ENCODE data around the gene ZNF407. TPM values are rescaled to one million over a fixed set of nuclear protein-coding genes. Genes with fewer than 3 reads are reported as not detected.

ZNF407 gene
- total RNA-seq, 1 donor from 2014 or later = 42.9 TPM

DNA sequence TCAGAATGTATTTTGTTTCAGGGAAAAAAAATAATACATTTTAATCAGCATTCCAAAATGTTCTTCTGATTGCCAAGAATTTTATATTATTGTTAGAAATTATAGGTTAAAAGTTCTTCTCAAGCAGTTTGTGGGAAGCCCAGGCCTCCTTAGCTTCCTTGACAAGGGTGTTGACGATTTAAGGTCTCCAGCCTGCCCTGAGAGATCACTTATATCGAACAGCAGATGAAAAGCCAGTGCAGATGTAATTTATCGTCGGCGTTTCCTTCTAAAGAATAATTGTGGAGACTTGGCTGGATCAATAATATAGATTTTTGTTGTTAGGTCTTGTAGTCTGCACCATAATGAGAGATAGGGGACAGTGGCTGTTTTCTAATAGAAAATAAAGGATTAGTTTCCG lies 280.6 kb downstream of the ZNF407 start:
- no peak for DNase-seq (ENCODE audit: low spot score)

DNA sequence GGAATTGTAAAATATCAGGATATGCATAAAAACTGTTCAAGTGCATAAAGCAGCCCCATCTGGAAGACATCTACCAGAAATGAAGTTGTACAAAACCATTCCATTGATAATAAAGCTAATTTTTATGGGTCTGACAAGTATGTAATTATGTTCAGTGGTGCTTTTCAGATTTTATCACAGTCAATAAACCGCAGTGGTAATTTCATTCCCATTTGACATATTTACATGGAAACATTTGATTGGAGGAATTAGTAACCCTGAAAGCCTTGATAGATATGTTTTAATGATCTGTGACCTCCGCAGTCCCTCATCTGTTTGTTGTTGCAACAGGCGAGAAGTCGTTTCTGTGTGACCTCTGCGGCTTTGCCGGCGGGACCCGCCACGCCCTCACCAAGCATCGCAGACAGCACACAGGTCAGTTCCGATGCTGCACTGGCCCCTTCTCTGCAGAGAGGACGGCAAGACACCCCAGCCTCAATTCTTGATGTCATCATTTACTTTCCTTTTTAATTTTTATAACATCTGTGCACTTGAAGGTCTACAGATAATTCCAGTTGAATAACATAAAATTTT lies 283.1 kb downstream of the ZNF407 start:
- no peak for DNase-seq (ENCODE audit: low spot score)

DNA sequence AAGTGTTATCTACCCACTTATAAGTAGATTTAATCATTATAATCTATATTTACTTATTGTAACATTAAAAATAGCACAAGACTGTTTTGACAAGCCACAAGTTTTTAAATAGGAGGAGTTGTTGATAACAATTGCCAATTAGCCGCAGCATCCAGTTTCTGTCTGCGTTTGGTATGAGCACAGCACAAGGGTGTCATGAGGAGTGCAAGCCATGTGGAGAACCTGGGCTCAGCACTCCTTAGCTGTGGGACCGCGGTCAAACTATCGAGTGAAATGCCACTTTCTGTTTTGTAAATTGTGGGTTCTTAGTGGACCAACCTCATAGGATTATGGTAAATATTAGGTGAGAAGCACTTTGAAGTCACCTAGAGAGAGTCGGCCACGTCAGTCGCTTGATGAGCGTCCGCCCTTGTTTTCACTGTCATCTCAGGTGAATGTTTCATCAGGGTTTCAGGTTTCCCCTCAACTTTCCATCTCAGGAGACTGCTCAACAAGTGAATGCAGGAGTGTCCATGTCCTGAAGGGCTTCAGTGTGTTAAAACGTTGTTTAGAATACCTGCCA lies 294.5 kb downstream of the ZNF407 start:
- DNase-seq (ENCODE audit: low spot score) = no peak

DNA sequence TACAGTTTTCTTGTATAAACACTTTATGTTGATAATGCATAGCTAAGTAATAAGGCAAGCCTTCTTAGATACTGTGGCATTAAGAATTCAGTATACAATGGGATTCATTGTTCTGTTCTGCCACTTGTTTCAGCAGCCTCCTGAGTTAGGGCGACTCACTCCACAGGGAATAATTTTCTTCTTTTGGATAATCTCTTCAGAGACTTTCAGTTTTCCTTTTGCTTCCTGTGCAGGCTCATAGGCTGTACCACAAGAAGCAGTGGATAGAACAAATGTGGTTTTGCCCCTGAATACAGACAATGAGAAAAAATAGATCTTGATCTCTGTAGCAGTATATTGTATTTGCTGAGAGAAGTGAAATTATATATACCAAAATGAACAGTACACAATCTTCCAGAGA lies 298.0 kb downstream of the ZNF407 start:
- DNase-seq (ENCODE audit: low spot score) = no peak

DNA sequence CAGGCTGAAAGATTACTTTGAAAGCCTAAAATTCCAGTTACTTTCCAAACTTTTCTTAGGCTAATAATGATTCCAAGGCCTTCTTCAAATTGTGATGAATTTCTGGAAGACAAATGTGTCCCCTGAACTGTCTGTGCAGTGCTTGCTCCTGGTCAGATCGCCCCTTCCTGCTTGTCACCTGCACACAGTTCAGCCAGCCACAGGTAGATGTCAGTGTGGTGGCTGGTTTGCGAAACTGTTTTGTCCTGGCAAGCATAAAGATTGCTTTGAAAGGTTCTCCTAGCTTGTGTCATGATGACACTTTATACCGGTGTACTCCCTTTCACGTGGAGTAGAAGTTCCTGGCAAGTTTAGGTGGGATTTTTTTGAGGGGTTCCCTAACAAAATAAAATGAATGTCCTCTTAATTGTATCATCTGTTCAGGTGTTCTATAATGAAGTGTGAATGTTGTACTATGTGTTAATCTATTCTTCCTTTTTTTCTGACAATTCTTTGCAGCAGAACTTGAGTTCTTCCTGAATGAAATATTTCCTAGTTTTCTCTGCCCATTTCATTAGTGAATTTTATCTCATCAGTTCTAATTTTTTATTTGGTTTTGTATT lies 298.8 kb downstream of the ZNF407 start:
- DNase-seq (ENCODE audit: low spot score) = peak; percentile 11

DNA sequence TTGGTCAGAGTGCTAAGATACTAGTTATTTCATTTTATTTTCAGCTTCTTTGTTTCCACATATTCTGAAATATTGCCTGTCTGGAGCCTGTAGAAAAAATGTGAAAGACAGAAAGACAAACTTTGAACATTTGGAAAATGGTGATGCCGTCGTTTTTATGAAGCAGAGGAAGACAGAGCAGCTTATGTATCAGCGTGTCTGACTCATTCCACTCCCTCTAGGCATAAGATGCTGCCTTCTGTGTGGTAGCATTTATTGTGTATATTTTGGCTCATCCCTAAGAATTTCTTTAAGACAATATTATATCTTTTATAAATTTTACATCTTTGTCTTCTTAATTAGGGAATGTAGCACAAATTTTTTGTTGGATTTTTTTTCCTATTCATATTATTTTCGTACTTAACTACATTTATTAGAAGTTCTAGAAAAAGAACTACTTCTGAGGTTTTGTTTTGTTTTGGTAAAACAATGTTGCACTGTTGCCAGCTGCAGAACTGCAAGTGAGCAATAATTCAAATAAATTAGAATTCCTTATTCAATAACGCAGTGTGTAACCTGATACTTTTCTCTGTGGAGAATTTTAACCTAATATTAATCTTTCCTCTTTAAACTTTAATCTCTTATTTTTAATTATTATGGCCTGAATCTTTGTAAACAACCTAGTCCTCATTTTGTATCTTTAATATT lies 300.4 kb downstream of the ZNF407 start:
- DNase-seq (ENCODE audit: low spot score) = peak; percentile 21

DNA sequence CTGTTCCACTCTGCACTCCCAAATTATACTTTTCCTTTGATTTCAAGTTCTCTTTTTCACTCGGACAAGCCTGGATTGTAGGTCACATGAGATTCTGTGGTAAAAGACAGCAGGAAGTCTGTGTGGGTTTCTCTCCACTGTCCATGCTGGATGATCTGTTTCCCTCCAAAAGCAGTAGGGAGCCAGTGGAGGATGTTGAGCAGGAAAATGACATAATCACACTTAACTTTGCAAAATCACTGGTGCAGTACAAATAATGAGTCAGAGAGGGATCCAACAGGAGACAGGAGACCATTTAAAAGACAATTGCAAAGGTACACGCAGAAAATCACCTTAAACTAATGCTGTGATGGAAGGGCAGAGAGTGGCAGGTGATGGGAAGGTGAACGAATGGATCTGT lies 301.3 kb downstream of the ZNF407 start:
- no peak for DNase-seq (ENCODE audit: low spot score)

DNA sequence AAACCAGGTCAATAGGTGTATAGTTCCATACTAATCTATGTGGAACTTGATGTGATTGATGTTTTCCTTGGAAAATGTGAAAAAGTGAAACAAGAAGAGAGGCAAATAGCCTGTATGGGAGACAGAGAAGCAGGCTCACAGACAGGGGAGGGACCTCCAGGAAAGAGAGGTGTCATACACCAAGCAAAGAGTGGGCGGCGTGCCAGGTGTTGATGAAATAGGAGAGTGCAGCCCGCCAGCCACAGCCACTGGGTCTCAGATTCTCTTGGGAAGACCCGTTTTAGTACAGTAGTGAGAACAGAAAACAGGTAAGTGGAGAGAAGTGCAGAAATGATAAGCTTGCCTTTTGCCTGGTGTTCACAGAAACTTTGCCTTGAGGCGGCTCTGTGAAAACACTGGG lies 301.9 kb downstream of the ZNF407 start:
- peak; percentile 9 for DNase-seq (ENCODE audit: low spot score)

DNA sequence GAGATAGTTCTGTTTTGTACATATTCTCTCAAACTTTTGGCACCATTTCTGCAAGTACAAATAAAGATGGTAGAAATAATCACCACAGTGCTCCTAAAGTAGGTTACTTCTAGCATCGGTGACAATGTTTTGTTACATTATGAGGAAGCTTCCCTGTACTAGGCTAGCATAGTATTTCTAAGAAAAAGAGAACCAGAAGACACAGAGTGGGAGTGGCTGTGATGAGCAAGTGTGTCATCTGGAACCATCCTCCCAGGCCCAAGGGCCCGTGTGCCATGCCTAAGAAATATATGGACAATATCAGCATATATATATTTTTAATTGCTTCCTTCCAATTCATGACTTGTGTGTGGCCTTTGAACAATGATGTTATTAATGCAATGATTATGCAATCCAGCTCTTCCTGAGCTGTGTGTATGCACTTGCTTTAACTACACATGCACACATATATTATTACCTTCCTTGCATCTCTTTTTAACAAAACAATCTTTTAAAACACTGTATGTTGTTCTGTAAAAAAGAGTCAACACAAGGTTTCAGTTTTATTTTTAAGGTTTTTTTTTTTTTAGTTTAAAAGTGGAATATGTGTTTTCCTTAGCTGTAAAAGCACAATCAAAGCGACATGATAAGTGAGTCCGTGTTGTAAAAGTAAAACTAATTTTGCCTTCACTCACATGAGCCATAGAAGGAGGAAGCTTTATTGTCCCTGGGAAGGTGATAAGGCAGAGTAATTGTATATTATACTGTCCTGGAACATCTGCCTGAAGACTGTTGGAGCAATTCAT lies 303.9 kb downstream of the ZNF407 start:
- DNase-seq (ENCODE audit: low spot score) = no peak

DNA sequence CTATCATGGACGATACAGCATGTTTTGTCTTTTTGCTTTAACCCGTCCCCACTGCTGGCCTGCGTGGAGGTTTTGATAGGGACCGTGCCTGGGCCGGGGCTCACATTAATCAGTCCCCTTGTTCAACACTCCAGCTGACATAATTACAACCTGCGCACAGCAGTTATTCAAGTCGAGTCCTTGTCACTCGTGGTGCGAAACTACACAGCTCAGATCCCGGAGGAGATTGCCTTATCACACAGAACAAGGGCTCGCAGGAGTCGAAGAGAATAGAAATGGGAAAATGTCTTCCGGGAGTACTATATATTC lies 304.4 kb downstream of the ZNF407 start:
- DNase-seq (ENCODE audit: low spot score) = no peak

DNA sequence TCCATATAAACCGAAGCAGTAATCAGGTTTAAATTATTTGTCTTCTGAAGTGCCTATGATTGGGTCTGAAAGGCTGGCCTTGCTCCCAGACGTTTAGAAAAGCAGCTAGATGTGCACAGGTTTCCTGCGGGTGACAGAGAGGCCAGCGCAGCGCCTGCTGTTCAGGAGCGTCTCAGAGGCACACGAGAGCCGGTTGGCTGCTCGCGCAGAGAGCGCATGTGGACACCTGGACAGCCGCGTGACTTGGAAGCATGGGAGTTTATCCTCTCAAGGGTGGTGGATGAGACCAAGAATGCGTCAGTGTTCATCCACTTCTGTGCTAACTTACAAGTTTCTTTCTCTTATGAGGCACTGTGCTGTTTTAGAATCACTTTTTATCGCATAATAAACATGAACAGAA lies 307.6 kb downstream of the ZNF407 start:
- DNase-seq (ENCODE audit: low spot score) = no peak

DNA sequence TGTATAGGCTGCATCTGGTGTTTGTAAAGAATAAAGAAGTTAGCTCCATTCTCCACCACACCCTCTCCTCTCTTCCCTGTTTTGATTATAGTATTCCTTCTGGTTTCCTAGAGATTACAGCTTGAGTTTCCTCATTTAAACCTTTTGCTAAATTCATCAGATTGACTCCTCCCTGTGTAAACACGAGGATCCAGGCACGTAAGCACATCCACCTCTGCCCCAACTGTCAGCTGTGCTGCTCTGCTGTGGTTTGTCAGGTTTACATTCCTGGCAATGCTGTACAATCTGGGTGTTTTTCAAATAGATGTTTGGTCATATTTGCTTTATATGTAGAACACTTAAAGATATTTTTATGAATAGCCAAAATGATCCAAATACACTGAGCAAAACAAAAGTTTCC lies 308.5 kb downstream of the ZNF407 start:
- DNase-seq (ENCODE audit: low spot score) = peak; percentile 48

DNA sequence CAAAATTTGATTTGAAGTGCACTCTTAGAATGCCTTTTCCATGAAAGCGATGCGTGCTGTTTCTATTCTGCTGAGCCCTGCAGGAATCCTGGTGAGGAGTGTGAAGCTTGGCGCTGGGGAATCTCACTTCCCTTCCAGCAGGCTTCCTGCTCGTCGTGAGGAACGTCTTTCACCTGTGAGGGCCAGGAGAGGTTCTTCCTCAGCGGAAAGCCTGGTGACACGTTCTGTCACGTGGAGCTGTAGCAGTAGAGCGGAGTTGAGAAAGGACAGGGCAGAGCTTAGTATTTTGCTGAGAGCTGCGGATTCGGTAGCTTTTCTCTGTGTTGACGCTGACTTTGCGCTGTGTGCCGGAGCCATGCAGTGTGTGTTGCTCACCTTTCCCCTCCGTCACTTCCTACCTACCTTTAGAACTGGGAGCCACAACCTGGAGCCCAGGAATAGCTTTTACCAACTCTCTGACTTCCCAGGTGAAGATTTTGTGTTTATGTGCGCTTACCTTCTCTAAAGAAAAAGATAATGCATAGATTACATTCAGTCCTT lies 316.5 kb downstream of the ZNF407 start:
- no peak for DNase-seq (ENCODE audit: low spot score)

DNA sequence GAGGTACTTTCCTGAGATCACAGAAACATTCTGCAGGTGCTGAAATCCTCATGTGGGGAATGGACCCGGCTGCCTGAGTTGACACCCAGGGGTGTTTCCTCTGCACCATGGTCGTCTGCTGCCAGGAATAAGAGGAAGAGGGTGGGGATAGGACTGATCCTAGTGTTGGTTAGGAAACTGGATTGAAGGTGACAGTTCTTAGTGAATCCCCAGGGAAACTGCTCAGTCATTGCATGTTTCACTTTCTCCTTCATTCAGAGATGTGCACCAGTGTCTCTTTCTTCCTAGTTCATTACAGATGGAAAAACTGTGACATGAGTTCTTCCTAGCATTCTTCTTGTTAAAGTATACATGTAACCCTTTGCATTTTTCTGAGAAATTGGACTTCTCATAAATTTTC lies 317.0 kb downstream of the ZNF407 start:
- no peak for DNase-seq (ENCODE audit: low spot score)

DNA sequence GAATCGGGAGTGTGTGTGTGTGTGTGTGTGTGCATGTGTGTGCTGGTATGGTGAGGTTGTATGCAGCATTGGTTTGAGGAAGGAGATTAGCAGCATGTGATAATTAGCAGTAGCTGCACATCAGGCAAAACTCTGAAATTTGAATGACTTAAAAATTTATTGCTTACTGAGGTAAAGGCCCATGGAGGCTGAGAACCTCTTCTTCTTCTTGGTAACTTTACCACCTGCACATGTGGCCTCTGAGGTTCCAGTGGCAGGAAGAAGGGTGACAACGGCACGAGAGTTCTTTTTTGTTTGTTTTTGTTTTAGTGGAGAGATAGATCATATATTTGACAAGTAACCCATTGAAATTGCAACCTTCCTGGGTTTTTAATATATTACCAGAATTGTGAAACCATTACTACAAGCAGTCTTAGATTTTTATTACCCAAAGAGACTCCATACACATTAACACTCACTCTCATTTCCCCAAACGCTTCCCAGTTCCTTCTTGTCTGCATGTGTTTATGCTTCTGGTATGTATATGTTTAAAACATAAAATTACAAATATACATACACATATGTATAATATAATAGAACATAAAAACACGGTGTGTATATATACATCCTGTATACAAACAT lies 319.2 kb downstream of the ZNF407 start:
- no peak for DNase-seq (ENCODE audit: low spot score)

DNA sequence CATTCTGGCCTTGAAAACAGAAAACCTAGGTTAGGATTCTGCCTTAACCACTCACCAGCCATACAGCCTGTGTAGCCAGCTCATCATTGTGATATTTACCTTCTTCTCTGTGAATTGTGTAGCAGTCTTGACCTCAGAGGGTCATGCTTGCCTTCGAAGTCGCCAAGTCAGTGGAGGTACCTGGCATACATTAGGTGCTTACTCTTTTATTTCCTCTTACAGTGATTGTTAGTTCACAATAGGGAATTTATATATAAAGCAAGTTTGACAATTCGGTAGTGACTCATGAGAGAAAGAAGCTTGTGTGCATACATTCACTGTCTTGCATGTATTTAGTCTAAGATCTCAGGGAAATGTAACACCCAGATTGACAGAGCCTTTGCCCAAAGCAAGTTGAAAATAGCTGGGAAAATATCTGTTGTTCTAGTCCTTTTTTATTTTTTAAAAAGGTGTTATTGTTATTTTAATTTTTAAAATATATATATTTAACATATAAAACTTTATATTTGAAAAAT lies 320.7 kb downstream of the ZNF407 start:
- DNase-seq (ENCODE audit: low spot score) = no peak

DNA sequence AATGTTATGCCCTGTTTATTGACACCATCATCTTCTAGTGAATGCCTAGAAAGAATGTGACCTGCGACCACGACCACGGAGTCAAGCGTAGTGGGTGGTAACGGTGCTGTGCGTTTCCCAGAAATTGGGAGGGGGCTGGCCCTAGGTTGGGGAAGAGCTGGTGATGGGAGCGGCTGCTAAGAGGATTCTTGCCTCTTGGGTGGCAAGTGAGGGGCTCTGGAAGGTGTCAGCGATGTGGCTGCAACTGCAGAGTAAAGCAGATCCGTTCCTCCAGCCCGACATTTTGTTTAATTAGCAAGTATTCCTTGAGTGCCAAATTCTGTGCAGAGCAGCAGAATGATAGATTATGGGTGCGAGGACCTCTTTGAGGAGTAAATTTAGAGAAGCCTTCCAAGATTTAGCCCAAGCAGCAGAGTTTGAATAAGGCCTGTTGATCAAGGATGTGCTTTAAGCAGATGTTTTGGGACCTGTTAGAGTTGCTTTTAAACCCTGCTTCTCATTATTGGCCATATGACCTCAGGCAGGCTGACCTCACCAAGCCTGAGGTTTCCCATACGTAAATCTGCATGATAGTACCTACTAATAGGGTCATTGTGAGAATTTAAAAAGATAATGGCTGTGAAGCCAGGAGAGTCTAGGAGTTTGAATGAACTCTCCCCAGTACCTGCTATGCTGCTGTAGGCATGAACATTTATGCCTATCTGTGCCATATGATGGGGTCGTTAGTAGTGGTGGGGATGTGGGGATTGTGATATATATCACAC lies 323.6 kb downstream of the ZNF407 start:
- no peak for DNase-seq (ENCODE audit: low spot score)

DNA sequence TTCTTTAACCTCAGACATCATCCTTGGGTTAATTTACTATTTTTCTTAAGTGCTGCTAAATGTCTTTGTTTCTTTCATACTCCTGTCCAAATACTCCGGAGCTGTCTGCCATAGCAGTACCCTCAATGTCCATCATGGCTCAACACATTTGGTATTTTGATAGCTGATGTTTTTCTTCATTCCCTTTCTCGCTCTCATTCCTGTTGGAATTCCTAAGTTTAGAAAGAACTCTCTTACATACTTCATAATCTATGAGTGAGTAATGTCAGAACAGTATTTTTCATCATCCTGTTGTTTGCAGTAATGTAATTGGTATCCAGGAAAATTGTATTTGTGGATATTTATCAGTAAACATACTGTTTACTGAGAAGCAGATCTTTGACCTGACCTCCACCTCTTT lies 328.4 kb downstream of the ZNF407 start:
- no peak for DNase-seq (ENCODE audit: low spot score)

DNA sequence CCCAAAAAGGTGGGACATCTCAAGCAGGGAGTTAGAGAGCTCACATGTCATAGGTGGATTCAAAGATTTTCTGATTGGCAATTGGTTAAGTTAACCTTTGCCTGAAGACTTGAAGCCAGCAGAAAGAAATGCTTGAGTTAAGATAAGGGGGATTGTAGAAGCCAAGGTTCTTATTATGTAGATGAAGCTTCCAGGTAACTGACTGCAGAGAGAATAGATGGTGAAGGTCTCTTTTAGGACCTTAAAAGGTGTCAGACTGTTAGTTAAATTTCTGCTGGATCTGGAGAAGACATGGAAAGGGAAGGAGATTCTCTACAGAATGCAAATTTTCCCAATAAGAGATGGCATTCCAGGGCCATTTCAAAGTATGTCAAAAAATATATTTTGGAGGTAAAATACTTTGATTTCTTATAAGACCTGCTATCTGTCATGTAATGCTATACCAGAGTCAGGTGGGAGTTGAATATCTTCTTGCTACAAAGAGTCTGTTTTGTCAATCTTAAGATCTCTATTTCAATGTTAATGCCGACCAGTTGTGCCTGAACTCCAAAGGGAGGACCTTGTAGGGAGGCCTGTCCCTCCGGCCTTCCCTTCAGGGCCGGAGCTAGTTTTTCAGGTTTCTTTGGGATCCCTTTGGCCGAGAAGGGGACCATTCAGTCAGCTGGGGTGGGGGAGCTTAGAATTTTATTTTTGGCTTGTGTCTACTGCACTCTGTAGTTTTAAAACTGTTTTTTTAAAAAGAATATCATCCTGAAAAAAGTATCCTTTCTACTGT lies 330.7 kb downstream of the ZNF407 start:
- DNase-seq (ENCODE audit: low spot score) = no peak

DNA sequence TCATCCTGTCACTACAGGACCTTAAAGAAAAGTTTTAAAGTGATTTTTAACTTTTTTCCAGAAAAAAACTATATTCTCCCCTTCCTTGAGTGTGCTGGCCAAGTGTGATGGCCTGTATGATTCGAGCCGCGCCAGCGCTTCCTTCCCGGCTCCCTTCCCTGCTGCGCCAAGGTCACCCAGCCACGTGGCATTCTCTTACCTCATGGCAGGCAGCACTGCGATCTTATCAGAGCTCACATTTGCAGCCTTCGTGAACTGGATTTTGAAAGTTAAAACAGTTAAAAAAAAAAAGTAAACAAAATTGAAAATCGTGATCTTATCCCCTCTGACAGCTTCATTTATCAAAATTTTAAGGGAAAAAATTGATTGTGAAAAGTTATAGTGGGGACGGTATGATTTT lies 331.4 kb downstream of the ZNF407 start:
- DNase-seq (ENCODE audit: low spot score) = no peak

Measured in umbilical cord (tissue), 2 donors.